ENCODE results near the gene PLCH1.

DNA sequence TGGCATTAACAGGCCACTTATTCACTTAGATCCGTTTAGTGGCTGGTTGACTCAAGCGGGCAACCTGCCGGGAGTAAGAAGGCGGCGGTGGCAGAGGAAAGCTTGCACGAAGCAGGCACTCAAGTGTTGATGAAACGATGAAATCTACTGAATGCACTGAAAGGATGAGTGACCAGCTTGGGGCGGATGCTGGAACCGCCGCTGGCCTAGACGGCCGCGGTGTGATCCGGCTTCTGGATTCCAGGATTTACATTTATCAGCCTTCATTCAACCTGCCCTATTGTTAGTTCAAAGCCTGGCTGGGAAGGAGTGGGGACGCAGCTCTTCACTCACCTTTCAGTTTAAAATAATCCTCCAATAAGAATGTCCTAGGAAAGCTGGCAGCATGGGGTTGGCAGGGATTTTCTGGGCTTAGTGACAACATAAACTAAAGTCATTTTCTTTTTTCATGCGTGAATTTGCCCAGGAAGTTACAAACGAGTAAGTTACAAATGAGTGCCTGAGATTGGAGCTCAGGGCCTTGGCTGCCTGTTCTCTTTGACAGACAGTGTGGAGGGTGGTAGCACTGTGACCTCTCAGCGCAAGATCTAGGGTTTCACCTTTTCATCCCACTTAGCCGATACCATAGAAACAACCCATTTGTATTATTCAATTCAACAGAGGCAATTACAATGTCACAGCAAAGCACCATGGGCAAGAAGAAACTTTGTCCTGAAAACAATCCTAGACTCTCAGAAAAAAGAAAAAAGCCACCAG lies 1.1 kb upstream of the PLCH1 start:
- TF ChIP-seq, protein P1, sequence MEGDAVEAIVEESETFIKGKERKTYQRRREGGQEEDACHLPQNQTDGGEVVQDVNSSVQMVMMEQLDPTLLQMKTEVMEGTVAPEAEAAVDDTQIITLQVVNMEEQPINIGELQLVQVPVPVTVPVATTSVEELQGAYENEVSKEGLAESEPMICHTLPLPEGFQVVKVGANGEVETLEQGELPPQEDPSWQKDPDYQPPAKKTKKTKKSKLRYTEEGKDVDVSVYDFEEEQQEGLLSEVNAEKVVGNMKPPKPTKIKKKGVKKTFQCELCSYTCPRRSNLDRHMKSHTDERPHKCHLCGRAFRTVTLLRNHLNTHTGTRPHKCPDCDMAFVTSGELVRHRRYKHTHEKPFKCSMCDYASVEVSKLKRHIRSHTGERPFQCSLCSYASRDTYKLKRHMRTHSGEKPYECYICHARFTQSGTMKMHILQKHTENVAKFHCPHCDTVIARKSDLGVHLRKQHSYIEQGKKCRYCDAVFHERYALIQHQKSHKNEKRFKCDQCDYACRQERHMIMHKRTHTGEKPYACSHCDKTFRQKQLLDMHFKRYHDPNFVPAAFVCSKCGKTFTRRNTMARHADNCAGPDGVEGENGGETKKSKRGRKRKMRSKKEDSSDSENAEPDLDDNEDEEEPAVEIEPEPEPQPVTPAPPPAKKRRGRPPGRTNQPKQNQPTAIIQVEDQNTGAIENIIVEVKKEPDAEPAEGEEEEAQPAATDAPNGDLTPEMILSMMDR (IDR thresholded peaks at IDR 0.05; ENCODE audit: low read depth, low read length, missing input control) = no peak
- TF ChIP-seq TAF1 (conservative IDR thresholded peaks at IDR 0.05) (no peak), GABPA (IDR thresholded peaks at IDR 0.05 in 1 of 2, conservative IDR thresholded peaks at IDR 0.05 in 1 of 2) (no peak), SP1 (IDR thresholded peaks at IDR 0.05) (no peak), YY1 (IDR thresholded peaks at IDR 0.05) (no peak)
- TF ChIP-seq, protein P2, sequence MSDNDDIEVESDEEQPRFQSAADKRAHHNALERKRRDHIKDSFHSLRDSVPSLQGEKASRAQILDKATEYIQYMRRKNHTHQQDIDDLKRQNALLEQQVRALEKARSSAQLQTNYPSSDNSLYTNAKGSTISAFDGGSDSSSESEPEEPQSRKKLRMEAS (IDR thresholded peaks at IDR 0.05) = no peak
